ENCODE results near the gene RARB.

- TF ChIP-seq POLR2AphosphoS5 (IDR thresholded peaks at IDR 0.05) (no peak), CTCF (IDR thresholded peaks at IDR 0.05) (no peak), POLR2A (IDR thresholded peaks at IDR 0.05) (no peak)
Measured at GRCh38 chr3:25586167-25586505, 158.1 kb downstream of the RARB start.

Measured in stomach (tissue), 4 donors.